SK-N-SH (cell line): ENCODE results near the gene ARHGAP8. TPM values are rescaled to one million over a fixed set of nuclear protein-coding genes. Genes with fewer than 3 reads are reported as not detected.

Experiments used
- CTCF ChIA-PET: fragments of 300-600, 350-600 bp; formaldehyde crosslinking; extraction: SDS; loops from one replicate; lab custom pipeline; 2021; lab: Yijun Ruan, JAX
- POLR2A ChIA-PET: fragments of 350-600 bp; sonication (Branson Sonifier 250); formaldehyde crosslinking; extraction: SDS; loops from one replicate; lab custom pipeline; 2020; ENCODE audit warnings: antibody characterized with exemption, inconsistent platforms; lab: Yijun Ruan, JAX
- DNase-seq: peaks from one replicate; pipeline ENCODE4 v3.0.0; 2012
- H2AFZ ChIP-seq: fragments of 200-600 bp; sonication (generic); 2 replicates; pipeline ENCODE4 v1.8.1; 2016; ENCODE audit warnings: antibody characterized with exemption, mild to moderate bottlenecking, low read depth
- H3F3A ChIP-seq: fragments of 200-600 bp; sonication (generic); replicated peaks from 2 replicates; pipeline ENCODE3; 2016; ENCODE audit warnings: antibody characterized with exemption, mild to moderate bottlenecking; ENCODE audit not compliant: insufficient read depth
- H3K27ac ChIP-seq, 2 experiments: fragments of 200-500 bp in 1 of 2; fragments of 200-600 bp in 1 of 2; sonication (Bioruptor generic) in 1 of 2; sonication (generic), shearing (Covaris generic) in 1 of 2; 2 replicates each; pipeline versions ENCODE4 v1.5.1 to v1.6.1; 2014 to 2016; ENCODE audit warnings: low read depth in 2 of 2, inconsistent platforms in 1 of 2, low read length in 1 of 2, mild to moderate bottlenecking in 1 of 2, mixed read lengths in 1 of 2
- H3K27me3 ChIP-seq: fragments of 200-600 bp; sonication (generic), shearing (Covaris generic); 2 replicates; pipeline ENCODE4 v1.6.1; 2016; ENCODE audit warnings: mixed run types; ENCODE audit not compliant: insufficient read depth
- H3K36me3 ChIP-seq, 2 experiments: fragments of 200-500 bp in 1 of 2; fragments of 200-600 bp in 1 of 2; sonication (Bioruptor generic) in 1 of 2; sonication (generic) in 1 of 2; replicated peaks in 1 of 2; 2 replicates each; pipeline versions ENCODE3 to v1.5.1; 2014 to 2016; ENCODE audit warnings: low read length in 1 of 2, mild to moderate bottlenecking in 1 of 2; ENCODE audit not compliant: insufficient read depth in 2 of 2, control insufficient read depth in 1 of 2
- H3K4me1 ChIP-seq, 2 experiments: fragments of 200-500 bp in 1 of 2; fragments of 200-600 bp in 1 of 2; sonication (Bioruptor generic) in 1 of 2; sonication (generic), shearing (Covaris generic) in 1 of 2; 2 replicates each; pipeline versions ENCODE4 v1.5.1 to v1.6.1; 2014 to 2016; ENCODE audit warnings: low read depth in 1 of 2, low read length in 1 of 2, mixed run types in 1 of 2; ENCODE audit not compliant: insufficient read depth in 2 of 2, control insufficient read depth in 1 of 2
- H3K4me2 ChIP-seq: fragments of 200-600 bp; sonication (generic), shearing (Covaris generic); 2 replicates; pipeline ENCODE4 v1.6.1; 2017; ENCODE audit warnings: mixed run types
- H3K4me3 ChIP-seq, 2 experiments: fragments of 200-500 bp in 1 of 2; fragments of 200-600 bp in 1 of 2; sonication (Bioruptor generic) in 1 of 2; sonication (generic), shearing (Covaris generic) in 1 of 2; 2 replicates each; pipeline versions ENCODE4 v1.5.1 to v1.8.1; 2014 to 2016; ENCODE audit warnings: low read depth in 2 of 2, inconsistent platforms in 1 of 2, low read length in 1 of 2, mild to moderate bottlenecking in 1 of 2, mixed read lengths in 1 of 2, moderate library complexity in 1 of 2
- H3K79me2 ChIP-seq: fragments of 200-600 bp; sonication (generic); 2 replicates; pipeline ENCODE4 v1.8.1; 2017; ENCODE audit warnings: mild to moderate bottlenecking; ENCODE audit not compliant: insufficient read depth
- H3K9ac ChIP-seq: fragments of 200-600 bp; sonication (generic); 2 replicates; pipeline ENCODE4 v1.6.1; 2017; ENCODE audit warnings: mixed run types
- H3K9me2 ChIP-seq: fragments of 200-600 bp; sonication (generic); 2 replicates; pipeline ENCODE4 v1.6.1; 2017; ENCODE audit warnings: mixed run types
- H3K9me3 ChIP-seq: fragments of 200-600 bp; sonication (generic); 2 replicates; pipeline ENCODE4 v1.6.1; 2017; ENCODE audit warnings: mixed run types, mild to moderate bottlenecking, moderate library complexity
- H4K20me1 ChIP-seq: fragments of 200-600 bp; sonication (generic); 2 replicates; pipeline ENCODE4 v1.6.1; 2017; ENCODE audit warnings: mild to moderate bottlenecking, mixed run types; ENCODE audit not compliant: insufficient read depth
- CHD2 ChIP-seq: fragments of 150-350 bp; IDR thresholded peaks from 2 replicates; pipeline ENCODE4 v1.6.1; 2018; ENCODE audit warnings: low read length; ENCODE audit not compliant: partially characterized antibody
- CTCF ChIP-seq: fragments of 200-600 bp; sonication (generic); IDR thresholded peaks from 2 replicates; pipeline ENCODE4 v1.6.1; 2017; ENCODE audit warnings: antibody characterized with exemption, mild to moderate bottlenecking, moderate library complexity
- ELF1 ChIP-seq: IDR thresholded peaks from 2 replicates; pipeline ENCODE4 v1.4.0; 2012
- FOXJ3 ChIP-seq: sonication (generic); formaldehyde crosslinking; IDR thresholded peaks from 2 replicates; pipeline ENCODE4 v1.5.1; 2020; ENCODE audit warnings: mild to moderate bottlenecking, missing genetic modification reagents
- FOXM1 ChIP-seq: IDR thresholded peaks from 2 replicates; pipeline ENCODE4 v1.4.0; 2012; ENCODE audit warnings: low read depth, mild to moderate bottlenecking
- GABPA ChIP-seq: IDR thresholded peaks from 2 replicates; pipeline ENCODE4 v1.4.0; 2012; ENCODE audit warnings: low read depth, mild to moderate bottlenecking
- GATA2 ChIP-seq: sonication (generic); formaldehyde crosslinking; IDR thresholded peaks from 2 replicates; pipeline ENCODE4 v1.5.0; 2020; ENCODE audit warnings: mild to moderate bottlenecking, missing genetic modification reagents
- IRF3 ChIP-seq: fragments of 150-350 bp; IDR thresholded peaks from 2 replicates; pipeline ENCODE4 v1.6.1; 2016; ENCODE audit warnings: mild to moderate bottlenecking, low read depth, low read length
- JUND ChIP-seq: IDR thresholded peaks from 2 replicates; pipeline ENCODE4 v1.4.0; 2012
- NRF1 ChIP-seq: IDR thresholded peaks from 2 replicates; pipeline ENCODE4 v1.6.1; 2012; ENCODE audit warnings: low read depth, mild to moderate bottlenecking, low read length
- PBX3 ChIP-seq: IDR thresholded peaks from 2 replicates; pipeline ENCODE4; 2012
- POLR2AphosphoS5 ChIP-seq: IDR thresholded peaks from 2 replicates; pipeline ENCODE4 v1.6.1; 2012; ENCODE audit warnings: low read depth, low read length
- RAD21 ChIP-seq: IDR thresholded peaks from 2 replicates; pipeline ENCODE4 v1.6.1; 2012; ENCODE audit warnings: mild to moderate bottlenecking, low read length
- RXRA ChIP-seq: IDR thresholded peaks from 2 replicates; pipeline ENCODE4 v1.4.0; 2012; ENCODE audit warnings: low read depth, mild to moderate bottlenecking, borderline replicate concordance
- SIN3A ChIP-seq: IDR thresholded peaks from 2 replicates; pipeline ENCODE4 v1.6.1; 2012; ENCODE audit warnings: low read depth, mild to moderate bottlenecking, low read length, moderate library complexity, borderline replicate concordance
- TCF12 ChIP-seq: IDR thresholded peaks from 2 replicates; pipeline ENCODE4 v1.4.0; 2012
- YY1 ChIP-seq: IDR thresholded peaks from 2 replicates; pipeline ENCODE4 v1.4.0; 2012; ENCODE audit warnings: low read depth, mild to moderate bottlenecking
- WGBS: methylation state at CpG from one replicate; pipeline ENCODE4 v1.1.6; 2017; ENCODE audit warnings: low lambda C conversion rate; 5-methylcytosine and 5-hydroxymethylcytosine counted together
- polyA plus RNA-seq, 3 experiments: library from polyadenylated mRNA; depleted of rRNA; stranded (reverse); fragments of >200 nt; gene quantifications; 2 replicates each; pipeline ENCODE4 v1.2.3, GENCODE V29; 2012

Gene ARHGAP8
- polyA plus RNA-seq, 1 of the 3 experiments (the other 2 are of a cell fraction): 0.08 TPM

GRCh38 chr22:44723801-44724200 is 28.6 kb upstream of the ARHGAP8 start (continued):
- no peak for TF ChIP-seq CTCF
- TF ChIP-seq FOXJ3 (CRISPR knock-in tag): no peak

DNA sequence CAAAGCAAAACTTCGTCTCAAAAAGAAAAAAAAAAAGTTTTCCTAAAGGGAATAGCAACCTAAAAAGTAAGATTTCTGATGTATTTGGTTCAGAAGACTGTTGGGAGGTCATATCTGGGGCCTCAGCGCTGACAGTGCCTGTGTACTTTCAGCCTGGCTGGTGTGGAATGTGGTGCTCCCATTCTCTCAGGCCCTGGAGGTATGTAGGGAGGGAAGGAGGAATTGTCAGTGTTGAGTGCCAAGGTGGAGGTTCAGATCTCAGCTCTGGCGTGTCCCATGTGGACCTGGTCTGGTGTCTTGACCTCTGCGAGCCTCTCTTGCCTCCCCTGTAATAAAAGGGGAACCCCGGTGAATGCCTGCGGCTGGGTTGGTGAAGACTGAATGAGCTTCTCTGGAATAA is 28.0 kb upstream of the ARHGAP8 start:
- H3K27ac ChIP-seq: no peak overlapping the region
- POLR2A ChIA-PET: no interaction called here
- no peaks in the 10 kb centered on the region for H3K79me2 ChIP-seq
- no peaks in the 10 kb centered on the region for H3K27me3 ChIP-seq
- no peaks in the 10 kb centered on the region for H3K9me2 ChIP-seq
- no peak overlapping the region for H3K4me3 ChIP-seq
- H3K4me1 ChIP-seq: peaks cover 0 to 15% of the 10 kb centered on the region in 2 experiments; a peak in 1 of 4 replicates
- TF ChIP-seq GATA2 (no peak), POLR2AphosphoS5 (no peak), RAD21 (no peak), RXRA (no peak), NRF1 (no peak), ELF1 (no peak), PBX3 (no peak), JUND (no peak), CHD2 (no peak)
- H3K9me3 ChIP-seq: no peaks in the 10 kb centered on the region
- H3F3A ChIP-seq: no peaks in the 10 kb centered on the region
- DNase-seq: no peak
- WGBS: 75% methylated on average over 4 of the region's 6 CpGs
- H3K4me2 ChIP-seq: no peak overlapping the region
- H4K20me1 ChIP-seq: no peaks in the 10 kb centered on the region
- H3K9ac ChIP-seq: no peak overlapping the region
- H3K36me3 ChIP-seq: no peaks in the 10 kb centered on the region
- no peak overlapping the region for H2AFZ ChIP-seq
- CTCF ChIA-PET: interaction anchor here (10.2 to 24.0 kb wide), 2 partner anchors 11 to 29 kb away, joined by 68 to 642 read pairs; partner anchors contain the start of gene PRR5

DNA sequence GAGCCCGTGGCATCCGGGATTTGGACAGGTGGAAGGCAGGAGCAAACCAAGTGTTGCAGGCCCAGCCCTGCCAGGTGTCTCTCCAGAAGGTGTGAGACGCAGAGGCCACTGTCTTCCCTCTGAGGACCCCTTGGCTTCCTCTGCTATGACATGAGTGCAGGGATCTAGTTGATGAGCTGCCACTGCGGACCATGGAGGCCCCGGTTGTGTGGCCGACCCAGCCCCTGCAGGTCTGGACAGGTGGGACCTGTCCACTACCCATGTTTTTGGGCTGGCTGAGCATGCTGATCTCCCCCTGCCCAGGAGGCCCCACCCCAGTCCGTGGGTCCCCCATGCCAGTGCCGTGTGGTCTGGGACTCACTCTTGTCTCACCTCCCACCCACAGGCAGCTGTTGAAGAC is 27.5 kb upstream of the ARHGAP8 start:
- ChIA-PET POLR2A (no interaction called here), CTCF (interaction anchor here (10.2 to 24.0 kb wide), 2 partner anchors 10 to 29 kb away, joined by 68 to 642 read pairs; partner anchors contain the start of gene PRR5)
- H3K9ac ChIP-seq: no peak overlapping the region
- no peaks in the 10 kb centered on the region for H3K27me3 ChIP-seq
- no peaks in the 10 kb centered on the region for H4K20me1 ChIP-seq
- H3K4me3 ChIP-seq: no peak overlapping the region
- peaks cover 0 to 15% of the 10 kb centered on the region in 2 experiments; a peak in 1 of 4 replicates for H3K4me1 ChIP-seq
- H3F3A ChIP-seq: no peaks in the 10 kb centered on the region
- H3K9me3 ChIP-seq: no peaks in the 10 kb centered on the region
- no peaks in the 10 kb centered on the region for H3K79me2 ChIP-seq
- H3K27ac ChIP-seq: no peak overlapping the region
- DNase-seq: no peak
- H2AFZ ChIP-seq: no peak overlapping the region
- no peaks in the 10 kb centered on the region for H3K9me2 ChIP-seq
- WGBS: 69% methylated on average over 5 of the region's 8 CpGs
- H3K36me3 ChIP-seq: no peaks in the 10 kb centered on the region
- no peak overlapping the region for H3K4me2 ChIP-seq
- no peak for TF ChIP-seq TCF12
- TF ChIP-seq YY1: no peak
- TF ChIP-seq FOXJ3 (CRISPR knock-in tag): no peak
- no peak for TF ChIP-seq SIN3A
- no peak for TF ChIP-seq RAD21
- no peak for TF ChIP-seq CHD2
- no peak for TF ChIP-seq GABPA
- TF ChIP-seq RXRA: no peak
- TF ChIP-seq ELF1: no peak
- TF ChIP-seq IRF3: no peak
- TF ChIP-seq FOXM1: no peak
- TF ChIP-seq CTCF: no peak
